CD4-positive, alpha-beta T cell (primary cell): ENCODE results near the gene SUPT16H. TPM values are rescaled to one million over a fixed set of nuclear protein-coding genes. Genes with fewer than 3 reads are reported as not detected.
A peak's percentile ranks its signal among the peaks of the same experiment; 100 is the strongest.

Source experiments
- ATAC-seq: fragments of 200-7000 bp; cut with Tn5 transposase; one replicate; pipeline ENCODE4 v1.10.0; 2022; ENCODE audit warnings: mild to moderate bottlenecking; ENCODE audit not compliant: poor library complexity
- CTCF ChIA-PET: fragments of 350-600 bp; sonication (Branson Sonifier 250); formaldehyde crosslinking; loops from one replicate; lab custom pipeline; 2021; ENCODE audit warnings: antibody characterized with exemption, inconsistent platforms; lab: Charles Lee
- POLR2A ChIA-PET: fragments of 350-600 bp; sonication (Branson Sonifier 250); formaldehyde crosslinking; loops from one replicate; lab custom pipeline; 2021; ENCODE audit warnings: antibody characterized with exemption, inconsistent platforms; lab: Charles Lee
- DNase-seq, 14 experiments: peaks; one replicate each; pipeline ENCODE4 v3.0.0-alpha.2; 2013 to 2020; ENCODE audit warnings: mixed read lengths in 2 of 14
- H3K27ac ChIP-seq, 2 donors: one replicate each; pipeline versions ENCODE4 v1.5.1 to v1.7.0; 2013; ENCODE audit warnings: low read length in 2 of 2, low read depth in 1 of 2, mild to moderate bottlenecking in 1 of 2
- H3K27me3 ChIP-seq, 2 experiments: 1 replicate in 1 of 2; 2 replicates in 1 of 2; pipeline versions ENCODE4 v1.6.1 to v1.7.0; 2013; ENCODE audit warnings: low read length in 2 of 2, control low read depth in 1 of 2, mild to moderate bottlenecking in 1 of 2, moderate library complexity in 1 of 2; ENCODE audit not compliant: insufficient read depth in 2 of 2, control insufficient read depth in 1 of 2
- H3K36me3 ChIP-seq: one replicate; pipeline ENCODE4 v1.6.1; 2013; ENCODE audit warnings: low read length, control low read depth; ENCODE audit not compliant: insufficient read depth
- H3K4me1 ChIP-seq: one replicate; pipeline ENCODE4 v1.6.1; 2013; ENCODE audit warnings: low read length, control low read depth; ENCODE audit not compliant: insufficient read depth
- H3K4me3 ChIP-seq: one replicate; pipeline ENCODE4 v1.5.1; 2013; ENCODE audit warnings: mild to moderate bottlenecking, low read length, moderate library complexity
- H3K9me3 ChIP-seq, 2 experiments: 1 replicate in 1 of 2; 2 replicates in 1 of 2; pipeline versions ENCODE4 v1.6.1 to v1.7.0; 2013; ENCODE audit warnings: low read length in 2 of 2, mild to moderate bottlenecking in 2 of 2, control low read depth in 1 of 2, moderate library complexity in 1 of 2; ENCODE audit not compliant: control insufficient read depth in 1 of 2, insufficient read depth in 1 of 2
- H3K27ac Mint-ChIP-seq: one replicate; pipeline ENCODE4 v1.8.0; 2020; ENCODE audit warnings: mixed read lengths
- H3K27me3 Mint-ChIP-seq: one replicate; pipeline ENCODE4 v1.8.0; 2021; ENCODE audit warnings: mixed read lengths
- H3K36me3 Mint-ChIP-seq: one replicate; pipeline ENCODE4 v1.8.0; 2021; ENCODE audit warnings: low read depth, mixed read lengths
- H3K4me1 Mint-ChIP-seq: one replicate; pipeline ENCODE4 v1.8.0; 2021; ENCODE audit warnings: low read depth, mixed read lengths
- H3K4me3 Mint-ChIP-seq: one replicate; pipeline ENCODE4 v1.8.0; 2020; ENCODE audit warnings: mild to moderate bottlenecking, mixed read lengths
- H3K9me3 Mint-ChIP-seq: one replicate; pipeline ENCODE4 v1.8.0; 2020; ENCODE audit warnings: mixed read lengths
- intact Hi-C, 2 experiments: fragments of 100-400 bp; cut with DNase I in 1 of 2; cut with micrococcal nuclease in 1 of 2; formaldehyde crosslinking; loops; one replicate each; pipeline versions ENCODE4 v1.15.1 to v1.9.0; 2023 to 2025; cut with DNase I, micrococcal nuclease
- total RNA-seq, 174 experiments: library from RNA in 2 of 174; stranded (reverse) in 2 of 174; gene quantifications; one replicate each; pipeline ENCODE4 v1.2.3 and lab custom pipeline; 2021 to 2026
- TF ChIP-seq, protein P1 (sequence below): fragments of 200-600 bp; IDR thresholded peaks from one replicate; pipeline ENCODE4 v1.8.0; 2022; ENCODE audit warnings: antibody characterized with exemption, mild to moderate bottlenecking

Gene SUPT16H
- total RNA-seq, 2 experiments from 2014 or later, result 47.8 to 50.8 TPM

- Histone ChIP-seq H3K9me3 (no peaks in the 10 kb centered on the region), H3K27ac (peak overlapping the region; percentile 83 to 92), H3K36me3 (peaks cover 4% of the 10 kb centered on the region), H3K27me3 (no peaks in the 10 kb centered on the region), H3K4me3 (peak overlapping the region; percentile 82), H3K4me1 (peaks cover 18% of the 10 kb centered on the region)
- ATAC-seq (peak; percentile 32), DNase-seq (peak; percentile 7 to 80 (median 24))
- POLR2A ChIA-PET, result interaction anchor here (0.6 to 1.2 kb wide), 7 partner anchors 18 to 128 kb away, joined by 3 read pairs; partner anchors contain the start of genes CHD8 and METTL3
- Mint-ChIP-seq H3K9me3 (no peaks in the 10 kb centered on the region), H3K4me1 (peaks cover 51% of the 10 kb centered on the region), H3K27me3 (no peaks in the 10 kb centered on the region), H3K4me3 (peak overlapping the region; percentile 98), H3K27ac (peak overlapping the region; percentile 99), H3K36me3 (peaks cover 48% of the 10 kb centered on the region)
- CTCF ChIA-PET, result interaction anchor here (1.2 kb wide), 1 partner anchor 93 kb away, joined by 3 read pairs; no protein-coding TSS in a partner anchor
- TF ChIP-seq, protein P1, sequence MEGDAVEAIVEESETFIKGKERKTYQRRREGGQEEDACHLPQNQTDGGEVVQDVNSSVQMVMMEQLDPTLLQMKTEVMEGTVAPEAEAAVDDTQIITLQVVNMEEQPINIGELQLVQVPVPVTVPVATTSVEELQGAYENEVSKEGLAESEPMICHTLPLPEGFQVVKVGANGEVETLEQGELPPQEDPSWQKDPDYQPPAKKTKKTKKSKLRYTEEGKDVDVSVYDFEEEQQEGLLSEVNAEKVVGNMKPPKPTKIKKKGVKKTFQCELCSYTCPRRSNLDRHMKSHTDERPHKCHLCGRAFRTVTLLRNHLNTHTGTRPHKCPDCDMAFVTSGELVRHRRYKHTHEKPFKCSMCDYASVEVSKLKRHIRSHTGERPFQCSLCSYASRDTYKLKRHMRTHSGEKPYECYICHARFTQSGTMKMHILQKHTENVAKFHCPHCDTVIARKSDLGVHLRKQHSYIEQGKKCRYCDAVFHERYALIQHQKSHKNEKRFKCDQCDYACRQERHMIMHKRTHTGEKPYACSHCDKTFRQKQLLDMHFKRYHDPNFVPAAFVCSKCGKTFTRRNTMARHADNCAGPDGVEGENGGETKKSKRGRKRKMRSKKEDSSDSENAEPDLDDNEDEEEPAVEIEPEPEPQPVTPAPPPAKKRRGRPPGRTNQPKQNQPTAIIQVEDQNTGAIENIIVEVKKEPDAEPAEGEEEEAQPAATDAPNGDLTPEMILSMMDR, result no peak
- intact Hi-C loops, result loop anchor here in 1 of 2 experiments (1.0 to 5.0 kb wide), 3 partner anchors 52 to 94 kb away; partner anchors contain the start of genes CHD8 and TOX4
Observed at GRCh38 chr14:21382886-21383847, 652 bp downstream of the SUPT16H start.

GRCh38 chr14:21382095-21382494 lies 1.7 kb downstream of the SUPT16H start:
- Mint-ChIP-seq H3K27ac (peak overlapping the region; percentile 99), H3K9me3 (no peaks in the 10 kb centered on the region), H3K36me3 (peaks cover 44% of the 10 kb centered on the region), H3K27me3 (no peaks in the 10 kb centered on the region), H3K4me3 (peak overlapping the region; percentile 98), H3K4me1 (peaks cover 56% of the 10 kb centered on the region)
- POLR2A ChIA-PET, result interaction anchor here (0.8 to 1.1 kb wide), 3 partner anchors 17 to 129 kb away, joined by 3 read pairs; partner anchors contain the start of gene METTL3
- CTCF ChIA-PET, result interaction anchor here (1.2 kb wide), 1 partner anchor 94 kb away, joined by 3 read pairs; no protein-coding TSS in a partner anchor
- no peaks in the 10 kb centered on the region for H3K9me3 ChIP-seq
- intact Hi-C loops, result loop anchor here in 1 of 2 experiments (2.0 to 5.0 kb wide), 2 partner anchors 53 to 75 kb away; partner anchors contain the start of gene CHD8
- DNase-seq (no peak), ATAC-seq (no peak)
- TF ChIP-seq, protein P1, result no peak
- H3K27me3 ChIP-seq, result no peaks in the 10 kb centered on the region
- H3K4me3 ChIP-seq, result no peak overlapping the region
- H3K4me1 ChIP-seq, result peaks cover 22% of the 10 kb centered on the region
- peaks cover 9% of the 10 kb centered on the region for H3K36me3 ChIP-seq
- H3K27ac ChIP-seq, result no peak overlapping the region

GRCh38 chr14:21379338-21379737 lies 4.5 kb downstream of the SUPT16H start:
- Mint-ChIP-seq H3K4me3 (no peak overlapping the region), H3K9me3 (no peaks in the 10 kb centered on the region), H3K36me3 (peaks cover 37% of the 10 kb centered on the region), H3K27me3 (no peaks in the 10 kb centered on the region), H3K4me1 (peaks cover 56% of the 10 kb centered on the region), H3K27ac (no peak overlapping the region)
- intact Hi-C loops, result no loop called here
- TF ChIP-seq, protein P1, result no peak
- H3K4me1 ChIP-seq, result peaks cover 13% of the 10 kb centered on the region
- H3K9me3 ChIP-seq, result no peaks in the 10 kb centered on the region
- ChIA-PET POLR2A (no interaction called here), CTCF (no interaction called here)
- no peaks in the 10 kb centered on the region for H3K27me3 ChIP-seq
- H3K36me3 ChIP-seq, result peaks cover 6% of the 10 kb centered on the region
- DNase-seq (no peak), ATAC-seq (no peak)
- H3K27ac ChIP-seq, result no peak overlapping the region
- H3K4me3 ChIP-seq, result no peak overlapping the region
